ENCODE measurements around the gene GALNT15.

- TF ChIP-seq, protein P1, sequence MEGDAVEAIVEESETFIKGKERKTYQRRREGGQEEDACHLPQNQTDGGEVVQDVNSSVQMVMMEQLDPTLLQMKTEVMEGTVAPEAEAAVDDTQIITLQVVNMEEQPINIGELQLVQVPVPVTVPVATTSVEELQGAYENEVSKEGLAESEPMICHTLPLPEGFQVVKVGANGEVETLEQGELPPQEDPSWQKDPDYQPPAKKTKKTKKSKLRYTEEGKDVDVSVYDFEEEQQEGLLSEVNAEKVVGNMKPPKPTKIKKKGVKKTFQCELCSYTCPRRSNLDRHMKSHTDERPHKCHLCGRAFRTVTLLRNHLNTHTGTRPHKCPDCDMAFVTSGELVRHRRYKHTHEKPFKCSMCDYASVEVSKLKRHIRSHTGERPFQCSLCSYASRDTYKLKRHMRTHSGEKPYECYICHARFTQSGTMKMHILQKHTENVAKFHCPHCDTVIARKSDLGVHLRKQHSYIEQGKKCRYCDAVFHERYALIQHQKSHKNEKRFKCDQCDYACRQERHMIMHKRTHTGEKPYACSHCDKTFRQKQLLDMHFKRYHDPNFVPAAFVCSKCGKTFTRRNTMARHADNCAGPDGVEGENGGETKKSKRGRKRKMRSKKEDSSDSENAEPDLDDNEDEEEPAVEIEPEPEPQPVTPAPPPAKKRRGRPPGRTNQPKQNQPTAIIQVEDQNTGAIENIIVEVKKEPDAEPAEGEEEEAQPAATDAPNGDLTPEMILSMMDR (IDR thresholded peaks at IDR 0.05), result no peak
- TF ChIP-seq POLR2AphosphoS5 (IDR thresholded peaks at IDR 0.05), result no peak
- no peak for TF ChIP-seq POLR2A (IDR thresholded peaks at IDR 0.05)
Observed at GRCh38 chr3:16147220-16147994, 27.1 kb upstream of the GALNT15 start.

Measured in breast epithelium (tissue), 3 donors.